Measurements from ENCODE around the gene GIMAP8.
"Not testable (repeated sequence)": the region's sequence is repeated elsewhere in the genome, so short reads cannot be mapped to it uniquely, and the experiment has no call there.

GIMAP8 gene

DNA sequence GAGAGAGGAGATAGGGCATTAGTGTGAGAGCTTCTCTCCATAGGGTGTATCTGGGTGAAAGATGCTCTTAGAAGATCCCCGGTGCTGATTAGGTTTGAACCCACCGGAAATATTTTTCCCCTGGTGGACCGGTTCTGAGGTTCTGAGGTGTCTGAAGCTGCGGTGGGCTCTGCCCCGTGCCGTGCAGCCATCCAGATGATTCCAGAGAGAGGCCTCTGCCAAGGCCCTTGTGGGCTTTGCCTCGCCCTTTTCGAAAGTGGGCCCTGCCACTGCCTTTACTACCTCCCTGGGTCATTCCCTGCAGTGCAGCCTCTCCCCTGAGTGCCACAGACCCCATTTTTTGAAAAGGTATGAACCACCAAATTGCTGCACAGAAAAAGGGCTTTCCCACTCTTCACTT lies 2.8 kb downstream of the GIMAP8 start:
- Mint-ChIP-seq H3K27me3 (peaks cover 40 to 54% of the 10 kb centered on the region in 2 donors), H3K9me3 (peaks cover 4 to 5% of the 10 kb centered on the region in 2 donors), H3K4me1 (peaks cover 30 to 38% of the 10 kb centered on the region in 2 donors), H3K36me3 (no peaks in the 10 kb centered on the region), H3K4me3 (no peak overlapping the region), H3K27ac (no peak overlapping the region)
- ATAC-seq (replicated peaks) (no peak), DNase-seq (no peak)

- no peak overlapping the region for H3K27ac Mint-ChIP-seq
- H3K9me3 Mint-ChIP-seq, result peaks cover 4 to 5% of the 10 kb centered on the region in 2 donors
- ATAC-seq (replicated peaks) (no peak), DNase-seq (no peak)
- peaks cover 26 to 32% of the 10 kb centered on the region in 2 donors for H3K4me1 Mint-ChIP-seq
- H3K36me3 Mint-ChIP-seq, result no peaks in the 10 kb centered on the region
- peaks cover 34 to 47% of the 10 kb centered on the region in 2 donors for H3K27me3 Mint-ChIP-seq
- no peak overlapping the region for H3K4me3 Mint-ChIP-seq
Measured at GRCh38 chr7:150453892-150454291, 3.5 kb downstream of the GIMAP8 start.

- not testable (repeated sequence) for H3K36me3 Mint-ChIP-seq; H3K4me3 Mint-ChIP-seq; DNase-seq; H3K4me1 Mint-ChIP-seq; H3K27ac Mint-ChIP-seq; ATAC-seq (replicated peaks)
- peaks cover 12 to 19% of the 10 kb centered on the region in 2 donors for H3K27me3 Mint-ChIP-seq
- peaks cover 14 to 18% of the 10 kb centered on the region in 2 donors for H3K9me3 Mint-ChIP-seq
Measured at GRCh38 chr7:150457064-150457463, 6.6 kb downstream of the GIMAP8 start.

GRCh38 chr7:150458235-150458634 lies 7.8 kb downstream of the GIMAP8 start:
- ATAC-seq (replicated peaks), result no peak
- peaks cover 22 to 27% of the 10 kb centered on the region in 2 donors for H3K9me3 Mint-ChIP-seq
- DNase-seq, result no peak
- H3K27me3 Mint-ChIP-seq, result peaks cover 11 to 17% of the 10 kb centered on the region in 2 donors
- no peaks in the 10 kb centered on the region for H3K4me1 Mint-ChIP-seq
- H3K27ac Mint-ChIP-seq, result no peak overlapping the region
- H3K36me3 Mint-ChIP-seq, result peaks cover 5 to 9% of the 10 kb centered on the region in 2 donors
- H3K4me3 Mint-ChIP-seq, result no peak overlapping the region

DNA sequence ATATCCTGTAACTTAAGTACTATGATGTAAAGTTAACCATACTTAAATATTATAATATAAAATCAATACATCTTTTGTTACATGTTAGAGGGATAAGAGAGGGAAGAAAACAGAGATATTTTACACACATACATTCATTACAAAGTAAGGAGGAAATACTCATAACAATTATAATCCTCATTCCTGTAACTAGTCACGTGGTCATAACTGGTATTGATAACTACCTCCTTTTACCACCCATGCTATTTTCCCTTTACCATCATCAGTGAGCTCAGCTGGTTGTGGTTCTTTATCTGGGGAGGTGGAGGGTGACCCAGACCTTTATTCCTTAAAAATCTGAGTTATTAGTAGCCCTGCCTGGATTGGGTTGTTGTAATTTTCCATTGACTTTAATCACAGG lies 8.3 kb downstream of the GIMAP8 start:
- peaks cover 9 to 13% of the 10 kb centered on the region in 2 donors for H3K36me3 Mint-ChIP-seq
- no peak overlapping the region for H3K27ac Mint-ChIP-seq
- no peak for DNase-seq
- peaks cover 27 to 32% of the 10 kb centered on the region in 2 donors for H3K9me3 Mint-ChIP-seq
- H3K4me1 Mint-ChIP-seq, result no peaks in the 10 kb centered on the region
- no peak for ATAC-seq (replicated peaks)
- peaks cover 10 to 12% of the 10 kb centered on the region in 2 donors for H3K27me3 Mint-ChIP-seq
- H3K4me3 Mint-ChIP-seq, result no peak overlapping the region

GRCh38 chr7:150461520-150461919 lies 11.1 kb downstream of the GIMAP8 start:
- Mint-ChIP-seq H3K4me3 (no peak overlapping the region), H3K4me1 (no peaks in the 10 kb centered on the region), H3K27me3 (peaks cover under 1% of the 10 kb centered on the region in 2 donors), H3K9me3 (peaks cover 24 to 31% of the 10 kb centered on the region in 2 donors), H3K27ac (no peak overlapping the region), H3K36me3 (peaks cover 9 to 13% of the 10 kb centered on the region in 2 donors)
- DNase-seq (no peak), ATAC-seq (replicated peaks) (no peak)

DNA sequence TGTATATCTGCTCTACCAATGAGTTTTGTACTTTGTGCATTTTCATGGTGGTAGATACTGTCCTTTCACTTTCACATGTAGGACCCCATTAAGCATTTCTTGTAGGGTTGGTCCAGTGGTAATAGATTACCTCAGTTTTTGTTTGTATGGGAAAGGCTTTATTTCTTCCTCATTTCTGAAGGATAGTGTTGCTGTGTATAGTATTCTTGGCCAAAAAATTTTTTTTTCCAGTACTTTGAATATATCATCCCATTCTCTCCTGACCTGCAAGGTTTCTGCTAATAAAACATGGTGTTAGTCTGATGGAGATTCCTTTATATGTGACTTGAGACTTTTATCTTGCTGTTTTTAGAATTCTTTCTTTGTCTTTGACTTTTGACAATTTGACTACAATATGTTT lies 12.0 kb downstream of the GIMAP8 start:
- Mint-ChIP-seq H3K4me1 (no peaks in the 10 kb centered on the region), H3K27ac (no peak overlapping the region), H3K36me3 (peaks cover 9 to 13% of the 10 kb centered on the region in 2 donors), H3K4me3 (no peak overlapping the region), H3K9me3 (peaks cover 24 to 31% of the 10 kb centered on the region in 2 donors), H3K27me3 (no peaks in the 10 kb centered on the region)
- DNase-seq (no peak), ATAC-seq (replicated peaks) (no peak)

- Mint-ChIP-seq H3K4me1 (no peaks in the 10 kb centered on the region), H3K27me3 (no peaks in the 10 kb centered on the region), H3K9me3 (peaks cover 24 to 28% of the 10 kb centered on the region in 2 donors), H3K36me3 (peaks cover 9 to 13% of the 10 kb centered on the region in 2 donors), H3K4me3 (no peak overlapping the region), H3K27ac (no peak overlapping the region)
- ATAC-seq (replicated peaks), result no peak
- no peak for DNase-seq
Measured at GRCh38 chr7:150463461-150463860, 13.0 kb downstream of the GIMAP8 start.

- H3K36me3 Mint-ChIP-seq, result peaks cover 9 to 13% of the 10 kb centered on the region in 2 donors
- ATAC-seq (replicated peaks) (no peak), DNase-seq (no peak)
- no peak overlapping the region for H3K27ac Mint-ChIP-seq
- H3K4me3 Mint-ChIP-seq, result no peak overlapping the region
- H3K27me3 Mint-ChIP-seq, result peaks cover 0 to 5% of the 10 kb centered on the region in 2 donors
- H3K9me3 Mint-ChIP-seq, result peaks cover 24 to 28% of the 10 kb centered on the region in 2 donors
- H3K4me1 Mint-ChIP-seq, result no peaks in the 10 kb centered on the region
Measured at GRCh38 chr7:150464962-150465361, 14.5 kb downstream of the GIMAP8 start.

DNA sequence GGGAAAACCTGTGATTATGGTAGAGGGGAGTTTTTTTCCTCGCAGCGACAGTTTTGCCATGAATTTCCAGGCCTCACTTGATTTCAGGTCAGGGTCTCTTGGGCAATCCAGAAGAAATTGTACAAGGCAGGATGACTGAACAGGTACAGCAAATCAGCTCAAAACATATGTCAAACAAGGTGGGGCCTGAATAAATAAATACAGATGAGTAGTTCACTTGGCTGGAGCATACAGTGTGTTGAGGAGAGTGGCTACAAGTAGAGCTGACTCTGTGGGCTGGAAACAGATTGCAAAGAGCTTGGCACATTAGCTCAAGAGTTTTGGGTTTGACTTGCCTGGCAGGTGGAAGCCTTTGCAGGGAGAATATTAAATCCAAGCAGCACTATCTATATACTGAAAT lies 15.0 kb downstream of the GIMAP8 start:
- Mint-ChIP-seq H3K36me3 (peaks cover 9 to 12% of the 10 kb centered on the region in 2 donors), H3K27me3 (peaks cover 0 to 5% of the 10 kb centered on the region in 2 donors), H3K4me1 (no peaks in the 10 kb centered on the region), H3K4me3 (no peak overlapping the region), H3K27ac (no peak overlapping the region), H3K9me3 (peaks cover 24 to 25% of the 10 kb centered on the region in 2 donors)
- DNase-seq (no peak), ATAC-seq (replicated peaks) (no peak)

DNA sequence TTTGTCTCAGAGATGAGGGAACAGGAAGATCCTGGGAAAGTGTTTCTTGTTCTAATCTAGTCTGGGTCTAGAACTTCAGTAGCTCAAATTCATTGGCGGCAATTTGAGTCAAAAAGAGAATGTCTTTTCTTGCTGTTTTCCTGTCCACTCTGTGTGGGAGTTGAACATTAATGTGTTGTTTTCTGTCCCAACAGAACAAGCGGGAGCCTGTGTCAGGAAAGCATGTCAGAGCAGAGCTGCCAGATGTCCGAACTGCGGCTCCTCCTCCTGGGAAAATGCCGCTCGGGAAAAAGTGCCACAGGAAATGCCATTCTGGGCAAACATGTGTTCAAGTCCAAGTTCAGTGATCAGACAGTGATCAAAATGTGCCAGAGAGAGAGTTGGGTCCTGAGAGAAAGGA lies 16.0 kb downstream of the GIMAP8 start:
- no peak overlapping the region for H3K4me3 Mint-ChIP-seq
- peaks cover 20% of the 10 kb centered on the region in 2 donors for H3K9me3 Mint-ChIP-seq
- no peaks in the 10 kb centered on the region for H3K4me1 Mint-ChIP-seq
- DNase-seq (no peak), ATAC-seq (replicated peaks) (no peak)
- H3K36me3 Mint-ChIP-seq, result peaks cover 9 to 11% of the 10 kb centered on the region in 2 donors
- peaks cover 0 to 5% of the 10 kb centered on the region in 2 donors for H3K27me3 Mint-ChIP-seq
- H3K27ac Mint-ChIP-seq, result no peak overlapping the region

GRCh38 chr7:150468241-150468640 lies 17.8 kb downstream of the GIMAP8 start:
- no peaks in the 10 kb centered on the region for H3K4me1 Mint-ChIP-seq
- peaks cover 6% of the 10 kb centered on the region in 2 donors for H3K9me3 Mint-ChIP-seq
- H3K27me3 Mint-ChIP-seq, result peaks cover 0 to 5% of the 10 kb centered on the region in 2 donors
- H3K27ac Mint-ChIP-seq, result no peak overlapping the region
- no peak overlapping the region for H3K4me3 Mint-ChIP-seq
- ATAC-seq (replicated peaks) (no peak), DNase-seq (no peak)
- peaks cover 4% of the 10 kb centered on the region in 2 donors for H3K36me3 Mint-ChIP-seq

DNA sequence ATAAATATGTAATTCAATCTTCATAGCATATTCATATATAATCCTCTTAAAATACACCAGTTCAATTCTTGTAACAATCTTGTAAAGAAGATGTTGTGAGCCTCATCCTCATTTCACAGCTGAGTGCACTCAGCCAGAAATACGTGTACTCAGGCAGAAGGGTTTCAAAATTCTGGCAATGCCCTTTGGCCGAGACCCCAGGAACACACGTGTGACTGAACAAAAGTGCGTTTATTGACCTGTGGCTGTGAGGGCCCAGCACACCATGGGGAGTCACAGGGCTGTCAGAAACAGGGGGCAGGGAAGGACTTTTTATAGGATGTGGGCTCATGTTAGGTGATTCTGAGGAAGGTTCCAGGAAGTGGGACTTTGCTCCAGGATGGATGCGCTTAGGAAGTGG lies 21.5 kb downstream of the GIMAP8 start:
- no peaks in the 10 kb centered on the region for H3K36me3 Mint-ChIP-seq
- ATAC-seq (replicated peaks) (no peak), DNase-seq (no peak)
- no peak overlapping the region for H3K27ac Mint-ChIP-seq
- peaks cover 0 to 5% of the 10 kb centered on the region in 2 donors for H3K27me3 Mint-ChIP-seq
- H3K4me3 Mint-ChIP-seq, result no peak overlapping the region
- no peaks in the 10 kb centered on the region for H3K4me1 Mint-ChIP-seq
- H3K9me3 Mint-ChIP-seq, result no peaks in the 10 kb centered on the region

DNA sequence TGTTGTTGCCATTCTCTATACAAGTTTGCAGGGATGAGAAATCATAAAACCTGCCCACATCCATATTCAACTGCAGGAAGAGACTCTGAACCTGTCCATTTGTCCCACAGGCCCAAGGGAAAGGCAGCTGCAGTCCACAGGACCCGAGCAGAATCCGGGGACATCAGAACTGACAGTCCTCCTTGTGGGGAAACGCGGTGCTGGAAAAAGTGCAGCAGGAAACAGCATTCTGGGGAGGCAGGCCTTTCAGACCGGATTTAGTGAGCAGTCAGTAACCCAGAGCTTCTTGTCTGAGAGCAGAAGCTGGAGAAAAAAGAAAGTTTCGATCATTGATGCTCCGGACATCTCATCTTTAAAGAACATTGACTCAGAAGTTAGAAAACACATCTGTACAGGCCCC lies 23.5 kb downstream of the GIMAP8 start:
- H3K4me3 Mint-ChIP-seq, result no peak overlapping the region
- no peaks in the 10 kb centered on the region for H3K36me3 Mint-ChIP-seq
- H3K9me3 Mint-ChIP-seq, result no peaks in the 10 kb centered on the region
- no peak for ATAC-seq (replicated peaks)
- no peak for DNase-seq
- no peak overlapping the region for H3K27ac Mint-ChIP-seq
- peaks cover 0 to 5% of the 10 kb centered on the region in 2 donors for H3K27me3 Mint-ChIP-seq
- no peaks in the 10 kb centered on the region for H3K4me1 Mint-ChIP-seq

- no peak overlapping the region for H3K27ac Mint-ChIP-seq
- ATAC-seq (replicated peaks) (no peak), DNase-seq (no peak)
Measured at GRCh38 chr7:150476285-150476684, 25.9 kb downstream of the GIMAP8 start.

More at GRCh38 chr7:150476285-150476684, 25.9 kb downstream of the GIMAP8 start:
- Mint-ChIP-seq H3K4me3 (no peak overlapping the region), H3K36me3 (no peaks in the 10 kb centered on the region), H3K27me3 (peaks cover 0 to 2% of the 10 kb centered on the region in 2 donors), H3K4me1 (peaks cover under 1 to 2% of the 10 kb centered on the region in 2 donors), H3K9me3 (no peaks in the 10 kb centered on the region)
